ENCODE data around the gene TNFSF15.

The TNFSF15 gene

DNA sequence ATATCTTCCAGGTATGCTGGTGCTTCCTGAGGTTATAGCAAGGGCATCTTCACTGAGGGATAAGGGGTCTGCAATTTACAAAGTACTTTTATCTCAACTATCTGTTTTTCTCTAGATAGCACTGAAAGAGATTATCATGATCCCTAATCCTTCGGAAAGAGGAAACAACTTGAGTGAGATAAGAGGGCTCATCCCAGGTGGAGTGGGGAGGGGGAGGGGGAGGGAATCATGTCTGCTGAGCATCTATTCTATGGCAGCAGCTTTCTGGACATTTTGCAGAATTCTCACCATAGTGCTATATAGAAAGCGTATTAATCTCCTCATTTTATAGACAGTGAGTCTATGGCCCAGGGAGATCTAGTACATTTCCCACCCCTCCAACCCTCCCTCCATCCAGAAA lies 5.9 kb downstream of the TNFSF15 start:
- H3K4me1 ChIP-seq (ENCODE audit: control insufficient read depth, low read depth, low read length) = peaks cover 22% of the 10 kb centered on the region
- no peaks in the 10 kb centered on the region for H3K9me3 ChIP-seq (ENCODE audit: control insufficient read depth, low read depth, low read length)
- H3K9ac ChIP-seq (ENCODE audit: low read length) = no peak overlapping the region
- no peak overlapping the region for H3K27ac ChIP-seq (ENCODE audit: low read length)
- H3K4me3 ChIP-seq (ENCODE audit: low read length) = no peak overlapping the region
- no peaks in the 10 kb centered on the region for H3K27me3 ChIP-seq (ENCODE audit: control insufficient read depth, insufficient read depth, low read length)
- H3K36me3 ChIP-seq (ENCODE audit: control insufficient read depth, low read depth, low read length) = no peaks in the 10 kb centered on the region

DNA sequence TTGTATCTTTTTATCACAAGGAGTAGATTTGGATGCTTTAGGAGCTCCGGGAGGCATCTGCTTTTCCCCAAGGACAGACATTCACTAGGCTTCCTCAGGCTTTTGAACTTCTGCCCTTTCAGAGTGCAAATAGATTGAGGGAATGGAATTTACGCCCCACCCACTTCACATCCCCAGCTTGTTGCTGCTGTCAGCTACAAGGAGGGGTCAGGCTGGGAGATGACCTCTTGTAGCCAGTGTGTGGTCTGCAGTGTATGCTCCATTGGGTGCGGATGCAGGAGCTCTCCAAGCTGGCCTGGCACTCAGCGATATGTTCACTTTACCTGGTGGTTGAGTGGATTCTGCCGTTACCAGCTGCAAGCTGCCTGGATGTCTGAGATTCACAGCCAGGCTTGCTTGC lies 6.4 kb downstream of the TNFSF15 start:
- Histone ChIP-seq H3K9ac (ENCODE audit: low read length) (no peak overlapping the region), H3K27ac (ENCODE audit: low read length) (no peak overlapping the region), H3K27me3 (ENCODE audit: control insufficient read depth, insufficient read depth, low read length) (no peaks in the 10 kb centered on the region), H3K36me3 (ENCODE audit: control insufficient read depth, low read depth, low read length) (no peaks in the 10 kb centered on the region), H3K9me3 (ENCODE audit: control insufficient read depth, low read depth, low read length) (no peaks in the 10 kb centered on the region), H3K4me1 (ENCODE audit: control insufficient read depth, low read depth, low read length) (peaks cover 22% of the 10 kb centered on the region), H3K4me3 (ENCODE audit: low read length) (no peak overlapping the region)

DNA sequence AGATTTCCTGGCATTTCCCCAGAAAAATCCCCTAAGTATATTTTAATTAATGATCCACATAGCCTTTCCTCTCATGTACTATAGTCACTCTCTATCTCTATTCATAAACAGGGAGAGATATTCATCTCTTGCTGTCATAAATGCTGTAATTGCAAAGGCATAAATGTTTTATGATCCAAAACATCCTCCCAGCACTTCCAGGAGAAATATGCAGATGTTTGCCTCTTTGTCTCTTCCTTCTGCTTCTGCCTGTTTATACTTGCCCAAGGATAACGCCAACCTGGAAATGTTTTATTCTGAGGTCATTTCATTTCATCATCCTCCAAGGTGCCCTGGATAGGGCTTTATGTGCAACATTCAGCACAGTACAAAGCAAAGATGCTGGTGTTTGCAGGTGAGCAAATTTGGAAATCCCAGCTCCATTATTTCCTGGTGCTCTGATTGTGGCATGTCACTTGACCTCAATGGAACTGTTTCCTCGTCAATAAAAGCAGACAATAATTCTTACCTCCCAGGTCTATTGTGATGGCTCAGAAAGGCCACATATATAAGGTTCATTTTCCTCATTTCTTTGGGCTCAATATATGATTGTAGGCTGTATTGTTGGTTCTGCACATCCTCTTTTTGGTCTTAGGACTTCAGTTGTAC lies 6.9 kb downstream of the TNFSF15 start:
- Histone ChIP-seq H3K9me3 (ENCODE audit: control insufficient read depth, low read depth, low read length) (no peaks in the 10 kb centered on the region), H3K36me3 (ENCODE audit: control insufficient read depth, low read depth, low read length) (no peaks in the 10 kb centered on the region), H3K27me3 (ENCODE audit: control insufficient read depth, insufficient read depth, low read length) (no peaks in the 10 kb centered on the region), H3K27ac (ENCODE audit: low read length) (no peak overlapping the region), H3K4me1 (ENCODE audit: control insufficient read depth, low read depth, low read length) (peaks cover 17% of the 10 kb centered on the region), H3K4me3 (ENCODE audit: low read length) (no peak overlapping the region), H3K9ac (ENCODE audit: low read length) (no peak overlapping the region)

DNA sequence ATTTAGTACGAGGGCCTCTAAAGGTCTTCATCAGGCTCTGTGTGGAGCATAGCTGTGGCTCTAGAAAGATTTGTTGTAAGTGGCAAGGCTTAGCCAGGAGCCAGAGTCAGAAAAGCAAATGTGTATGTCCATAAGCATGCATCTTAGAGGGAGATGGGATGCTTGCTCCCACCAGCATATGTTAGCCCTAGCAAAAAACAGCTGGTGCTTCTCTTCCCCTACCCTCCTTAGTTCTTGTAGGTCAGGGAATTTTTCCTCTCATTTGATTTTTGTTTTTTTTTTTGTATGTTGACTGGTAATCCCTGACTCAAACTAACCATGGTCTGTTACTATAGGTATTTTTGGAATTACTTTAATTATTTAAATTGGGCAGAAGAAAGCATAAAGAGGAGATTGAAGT lies 7.7 kb downstream of the TNFSF15 start:
- Histone ChIP-seq H3K27me3 (ENCODE audit: control insufficient read depth, insufficient read depth, low read length) (no peaks in the 10 kb centered on the region), H3K27ac (ENCODE audit: low read length) (no peak overlapping the region), H3K4me3 (ENCODE audit: low read length) (no peak overlapping the region), H3K36me3 (ENCODE audit: control insufficient read depth, low read depth, low read length) (no peaks in the 10 kb centered on the region), H3K4me1 (ENCODE audit: control insufficient read depth, low read depth, low read length) (peaks cover 9% of the 10 kb centered on the region), H3K9me3 (ENCODE audit: control insufficient read depth, low read depth, low read length) (no peaks in the 10 kb centered on the region), H3K9ac (ENCODE audit: low read length) (no peak overlapping the region)

DNA sequence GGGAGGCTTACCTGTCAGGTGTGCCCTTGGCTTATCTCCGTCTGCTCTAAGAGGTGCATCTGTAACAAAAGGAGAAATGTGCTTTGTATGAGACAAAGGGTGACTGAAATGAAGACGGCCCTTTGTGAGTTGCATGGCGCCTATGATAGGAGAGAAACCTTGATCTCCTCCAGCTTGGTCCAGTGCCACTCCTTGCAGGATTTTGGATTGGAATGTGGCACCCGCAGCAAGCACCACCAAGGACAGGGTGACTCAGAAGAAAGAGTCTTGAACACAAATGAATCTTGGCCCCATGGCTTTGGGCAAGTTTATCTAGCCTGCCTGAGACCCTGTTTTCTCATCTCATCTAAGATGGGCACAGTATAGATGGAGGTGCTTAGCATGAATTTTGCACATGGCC lies 13.4 kb downstream of the TNFSF15 start:
- Histone ChIP-seq H3K27ac (ENCODE audit: low read length) (no peak overlapping the region), H3K36me3 (ENCODE audit: control insufficient read depth, low read depth, low read length) (no peaks in the 10 kb centered on the region), H3K9me3 (ENCODE audit: control insufficient read depth, low read depth, low read length) (no peaks in the 10 kb centered on the region), H3K9ac (ENCODE audit: low read length) (no peak overlapping the region), H3K27me3 (ENCODE audit: control insufficient read depth, insufficient read depth, low read length) (no peaks in the 10 kb centered on the region), H3K4me3 (ENCODE audit: low read length) (no peak overlapping the region), H3K4me1 (ENCODE audit: control insufficient read depth, low read depth, low read length) (no peaks in the 10 kb centered on the region)

DNA sequence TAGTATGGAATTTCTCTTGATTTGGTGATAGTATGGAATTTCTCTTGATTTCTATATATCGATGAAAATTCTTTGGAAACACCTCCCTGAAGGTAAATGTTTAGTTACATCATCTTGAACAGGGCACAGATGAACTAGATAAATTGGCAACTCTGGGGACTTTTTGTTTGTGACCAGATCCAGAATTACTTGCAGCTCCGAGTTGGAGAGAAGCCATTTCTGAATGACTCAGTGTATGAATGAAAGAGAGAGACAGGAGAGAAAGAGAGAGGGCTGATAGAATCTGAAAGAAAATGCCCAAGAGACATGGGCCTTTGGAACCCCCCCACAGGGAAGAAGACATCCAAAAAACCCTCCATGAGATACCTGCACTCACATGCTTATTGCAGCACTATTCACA lies 14.1 kb downstream of the TNFSF15 start:
- no peaks in the 10 kb centered on the region for H3K4me1 ChIP-seq (ENCODE audit: control insufficient read depth, low read depth, low read length)

DNA sequence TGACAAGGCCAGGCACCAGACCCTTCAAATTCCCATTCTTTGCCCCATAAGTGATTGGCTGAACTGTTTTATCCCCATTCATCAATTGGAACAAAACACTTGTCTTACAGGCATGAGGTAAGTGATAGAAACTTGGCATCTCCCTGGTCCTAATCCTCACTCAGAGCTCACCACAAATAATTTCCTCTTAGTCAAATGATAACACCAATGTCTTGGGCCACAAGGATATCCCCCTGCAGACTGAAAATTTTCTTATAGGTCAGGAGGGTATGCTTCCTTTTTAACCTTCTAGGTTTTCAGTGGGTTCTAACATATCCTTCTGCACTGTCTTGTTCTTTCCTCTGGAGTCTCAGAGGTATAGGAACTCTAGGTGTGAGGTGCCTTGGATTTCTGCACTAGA lies 14.5 kb downstream of the TNFSF15 start:
- Histone ChIP-seq H3K4me3 (ENCODE audit: low read length) (no peak overlapping the region), H3K9ac (ENCODE audit: low read length) (no peak overlapping the region), H3K9me3 (ENCODE audit: control insufficient read depth, low read depth, low read length) (no peaks in the 10 kb centered on the region), H3K27ac (ENCODE audit: low read length) (no peak overlapping the region), H3K4me1 (ENCODE audit: control insufficient read depth, low read depth, low read length) (no peaks in the 10 kb centered on the region), H3K36me3 (ENCODE audit: control insufficient read depth, low read depth, low read length) (no peaks in the 10 kb centered on the region), H3K27me3 (ENCODE audit: control insufficient read depth, insufficient read depth, low read length) (no peaks in the 10 kb centered on the region)

More for the DNA sequence above, 14.1 kb downstream of the TNFSF15 start:
- no peaks in the 10 kb centered on the region for H3K36me3 ChIP-seq (ENCODE audit: control insufficient read depth, low read depth, low read length)
- no peak overlapping the region for H3K4me3 ChIP-seq (ENCODE audit: low read length)
- no peak overlapping the region for H3K27ac ChIP-seq (ENCODE audit: low read length)
- H3K27me3 ChIP-seq (ENCODE audit: control insufficient read depth, insufficient read depth, low read length) = no peaks in the 10 kb centered on the region
- no peaks in the 10 kb centered on the region for H3K9me3 ChIP-seq (ENCODE audit: control insufficient read depth, low read depth, low read length)
- no peak overlapping the region for H3K9ac ChIP-seq (ENCODE audit: low read length)

DNA sequence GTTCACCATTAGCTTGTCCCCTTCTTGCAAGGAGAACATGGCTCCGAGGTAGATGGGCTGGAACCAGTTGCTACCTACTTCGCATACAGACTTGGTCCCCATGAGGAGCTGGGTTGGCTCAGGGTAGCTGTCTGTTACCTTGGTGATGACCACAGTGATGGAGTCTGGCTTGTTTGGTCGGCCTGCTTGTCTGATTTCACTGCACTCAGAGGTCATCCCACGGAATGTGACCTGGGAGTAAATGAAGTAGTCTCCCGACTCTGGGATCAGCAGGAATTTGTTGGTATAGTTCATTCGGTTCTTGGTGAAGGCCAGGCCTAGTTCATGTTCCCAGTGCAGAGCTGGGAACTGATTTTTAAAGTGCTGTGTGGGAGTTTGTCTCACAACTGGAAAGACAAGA lies 15.3 kb downstream of the TNFSF15 start:
- Histone ChIP-seq H3K4me1 (ENCODE audit: control insufficient read depth, low read depth, low read length) (no peaks in the 10 kb centered on the region), H3K27me3 (ENCODE audit: control insufficient read depth, insufficient read depth, low read length) (no peaks in the 10 kb centered on the region), H3K4me3 (ENCODE audit: low read length) (no peak overlapping the region), H3K9me3 (ENCODE audit: control insufficient read depth, low read depth, low read length) (no peaks in the 10 kb centered on the region), H3K9ac (ENCODE audit: low read length) (no peak overlapping the region), H3K27ac (ENCODE audit: low read length) (no peak overlapping the region), H3K36me3 (ENCODE audit: control insufficient read depth, low read depth, low read length) (no peaks in the 10 kb centered on the region)

DNA sequence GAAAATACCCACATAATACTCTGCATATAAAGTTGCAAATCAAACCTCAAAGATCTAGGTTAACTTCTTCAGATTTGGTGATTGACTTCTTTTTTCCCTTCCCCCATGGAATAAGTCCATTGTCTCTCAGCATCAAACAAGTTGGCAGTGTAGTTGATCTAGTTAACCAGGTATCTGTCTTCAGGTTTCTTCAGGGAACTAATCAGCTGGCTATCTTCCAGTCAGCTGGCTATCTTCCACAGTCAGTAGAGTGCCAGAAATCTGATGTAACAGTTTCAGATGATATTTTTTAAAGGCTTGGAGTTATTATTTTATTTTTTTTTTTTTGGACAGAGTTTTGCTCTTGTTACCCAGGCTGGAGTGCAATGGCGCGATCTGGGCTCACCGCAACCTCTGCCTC lies 16.8 kb downstream of the TNFSF15 start:
- Histone ChIP-seq H3K9me3 (ENCODE audit: control insufficient read depth, low read depth, low read length) (no peaks in the 10 kb centered on the region), H3K27me3 (ENCODE audit: control insufficient read depth, insufficient read depth, low read length) (no peaks in the 10 kb centered on the region), H3K9ac (ENCODE audit: low read length) (no peak overlapping the region), H3K4me3 (ENCODE audit: low read length) (no peak overlapping the region), H3K27ac (ENCODE audit: low read length) (no peak overlapping the region), H3K4me1 (ENCODE audit: control insufficient read depth, low read depth, low read length) (no peaks in the 10 kb centered on the region), H3K36me3 (ENCODE audit: control insufficient read depth, low read depth, low read length) (no peaks in the 10 kb centered on the region)

DNA sequence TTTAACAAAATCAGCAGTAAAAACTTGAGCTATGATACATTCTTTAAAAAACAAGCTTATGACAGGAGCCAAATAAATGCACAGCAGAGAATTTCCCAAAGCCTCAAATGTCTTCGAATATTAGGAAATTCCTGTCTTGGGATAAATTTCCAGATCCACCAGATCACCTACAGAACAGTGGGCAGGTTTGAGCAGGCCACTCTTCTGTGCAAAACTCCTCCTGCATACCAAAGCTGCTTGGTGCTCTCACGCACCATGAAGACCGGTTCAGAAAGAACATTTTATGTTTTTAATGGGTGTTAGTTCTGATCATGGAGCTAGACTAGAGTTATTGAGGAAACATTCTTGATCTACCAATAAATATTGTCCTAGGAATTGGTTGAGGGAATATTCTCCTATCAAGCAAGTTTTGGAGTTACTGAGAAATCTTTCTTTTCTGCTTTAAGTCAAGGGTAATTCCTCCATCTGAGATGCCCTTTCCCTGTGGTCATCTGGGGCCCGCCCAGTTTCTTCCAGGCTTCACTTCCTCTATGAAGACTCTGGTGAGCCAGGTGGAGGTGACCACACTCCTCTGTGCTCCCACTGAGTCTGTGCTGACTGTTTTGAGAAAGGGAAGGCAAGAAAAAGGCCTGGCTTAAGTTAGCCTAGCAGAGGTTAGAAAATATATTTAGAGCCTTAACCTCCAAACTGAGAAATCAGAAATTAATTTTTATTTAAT lies 17.9 kb downstream of the TNFSF15 start:
- Histone ChIP-seq H3K36me3 (ENCODE audit: control insufficient read depth, low read depth, low read length) (no peaks in the 10 kb centered on the region), H3K27me3 (ENCODE audit: control insufficient read depth, insufficient read depth, low read length) (no peaks in the 10 kb centered on the region), H3K9ac (ENCODE audit: low read length) (no peak overlapping the region), H3K27ac (ENCODE audit: low read length) (no peak overlapping the region), H3K4me3 (ENCODE audit: low read length) (no peak overlapping the region), H3K9me3 (ENCODE audit: control insufficient read depth, low read depth, low read length) (no peaks in the 10 kb centered on the region), H3K4me1 (ENCODE audit: control insufficient read depth, low read depth, low read length) (no peaks in the 10 kb centered on the region)

DNA sequence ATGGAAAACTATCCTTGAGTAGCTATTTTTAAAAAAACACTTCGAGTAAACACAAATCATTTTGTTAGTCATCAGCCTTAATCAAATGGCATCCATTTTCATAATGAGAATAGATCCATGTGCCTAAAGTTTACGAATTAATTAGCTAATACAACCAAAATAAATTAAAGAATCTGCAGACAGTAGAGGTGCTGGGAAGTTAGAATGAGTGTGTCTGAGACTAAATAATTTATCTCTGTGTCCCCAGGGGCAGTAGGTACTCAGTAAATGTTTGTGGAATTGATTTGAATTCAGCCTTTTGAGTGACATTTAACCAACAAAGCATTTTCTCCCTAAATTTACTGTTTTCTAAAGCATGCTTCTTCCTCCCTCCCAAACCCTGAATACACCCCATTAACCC lies 18.6 kb downstream of the TNFSF15 start:
- H3K9ac ChIP-seq (ENCODE audit: low read length) = no peak overlapping the region
- H3K4me1 ChIP-seq (ENCODE audit: control insufficient read depth, low read depth, low read length) = no peaks in the 10 kb centered on the region
- H3K27ac ChIP-seq (ENCODE audit: low read length) = no peak overlapping the region
- no peaks in the 10 kb centered on the region for H3K36me3 ChIP-seq (ENCODE audit: control insufficient read depth, low read depth, low read length)
- H3K9me3 ChIP-seq (ENCODE audit: control insufficient read depth, low read depth, low read length) = no peaks in the 10 kb centered on the region
- no peaks in the 10 kb centered on the region for H3K27me3 ChIP-seq (ENCODE audit: control insufficient read depth, insufficient read depth, low read length)
- no peak overlapping the region for H3K4me3 ChIP-seq (ENCODE audit: low read length)

All from iPS-18a (cell line).